Keratinocyte (primary cell): ENCODE results near the gene BBS2. TPM values are rescaled to one million over a fixed set of nuclear protein-coding genes. Genes with fewer than 3 reads are reported as not detected.

ENCODE experiments used
- DNase-seq: peaks from one replicate; pipeline ENCODE4 v3.0.0-alpha.2; 2011; ENCODE audit warnings: low read depth, missing footprints, low spot score
- FAIRE-seq: peaks from 2 replicates; lab custom pipeline; 2011; peaks lifted over from hg19 to GRCh38; lab: Jason Lieb, UNC
- H2AFZ ChIP-seq: 2 replicates; pipeline ENCODE4 v1.6.0; 2012; ENCODE audit warnings: low read length, control low read depth, inconsistent platforms; ENCODE audit not compliant: control insufficient read depth
- H3K27ac ChIP-seq: 2 replicates; pipeline ENCODE4 v1.5.1; 2011; ENCODE audit warnings: low read length; ENCODE audit not compliant: control insufficient read depth, insufficient read depth
- H3K27me3 ChIP-seq: 3 replicates; pipeline ENCODE4 v1.6.0; 2011; ENCODE audit warnings: low read length; ENCODE audit not compliant: control insufficient read depth, insufficient read depth; ENCODE audit errors: extremely low read depth
- H3K36me3 ChIP-seq, 2 experiments: 2 replicates in 1 of 2; 3 replicates in 1 of 2; pipeline ENCODE4 v1.5.1; 2011; ENCODE audit warnings: low read length in 2 of 2, mild to moderate bottlenecking in 1 of 2; ENCODE audit not compliant: control insufficient read depth in 2 of 2, insufficient read depth in 2 of 2; ENCODE audit errors: extremely low read depth in 1 of 2
- H3K4me1 ChIP-seq: 3 replicates; pipeline ENCODE4 v1.5.1; 2011; ENCODE audit warnings: low read length; ENCODE audit not compliant: control insufficient read depth, insufficient read depth; ENCODE audit errors: extremely low read depth
- H3K4me2 ChIP-seq: 3 replicates; pipeline ENCODE4 v1.6.0; 2011; ENCODE audit warnings: low read depth, low read length; ENCODE audit not compliant: control insufficient read depth, insufficient read depth; ENCODE audit errors: extremely low read depth
- H3K4me3 ChIP-seq, 3 experiments: fragments of 200-600 bp in 1 of 3; sonication (generic) in 1 of 3; 2 replicates in 2 of 3; 3 replicates in 1 of 3; pipeline ENCODE4 v1.5.1; 2011 to 2016; ENCODE audit warnings: low read length in 3 of 3, mild to moderate bottlenecking in 3 of 3, control low read depth in 2 of 3, inconsistent platforms in 1 of 3, low read depth in 1 of 3, mixed read lengths in 1 of 3, mixed run types in 1 of 3, moderate library complexity in 1 of 3; ENCODE audit not compliant: control insufficient read depth in 2 of 3, insufficient read depth in 2 of 3; ENCODE audit errors: extremely low read depth in 1 of 3
- H3K79me2 ChIP-seq: 2 replicates; pipeline ENCODE4 v1.6.0; 2012; ENCODE audit warnings: low read length; ENCODE audit not compliant: control insufficient read depth, insufficient read depth
- H3K9ac ChIP-seq: 3 replicates; pipeline ENCODE4 v1.6.0; 2011; ENCODE audit warnings: low read length; ENCODE audit not compliant: control insufficient read depth, insufficient read depth; ENCODE audit errors: extremely low read depth
- H3K9me1 ChIP-seq: 3 replicates; pipeline ENCODE4 v1.6.0; 2011; ENCODE audit warnings: low read length; ENCODE audit not compliant: control insufficient read depth, insufficient read depth; ENCODE audit errors: extremely low read depth
- H3K9me3 ChIP-seq: 2 replicates; pipeline ENCODE4 v1.5.1; 2012; ENCODE audit warnings: low read depth, low read length; ENCODE audit not compliant: control insufficient read depth
- H4K20me1 ChIP-seq: 3 replicates; pipeline ENCODE4 v1.6.0; 2011; ENCODE audit warnings: low read length; ENCODE audit not compliant: control insufficient read depth, insufficient read depth; ENCODE audit errors: extremely low read depth
- EZH2 ChIP-seq: IDR thresholded peaks from one replicate; pipeline ENCODE4 v1.6.1; 2012; ENCODE audit warnings: inconsistent platforms, mild to moderate bottlenecking, low read length, moderate library complexity
- dilution Hi-C: fragments of 300-500 bp; cut with MboI; formaldehyde crosslinking; loops from one replicate; pipeline ENCODE4 v1.7.0; 2020; ENCODE audit warnings: low sequenced_read_pairs; ENCODE audit not compliant: extremely low pct_ligation_motif_present
- polyA plus RNA-seq, 5 experiments: library from polyadenylated mRNA; depleted of rRNA in 3 of 5; stranded (reverse) in 3 of 5; stranded (forward) in 1 of 5; unstranded in 1 of 5; fragments of >200 nt; gene quantifications; 1 replicate in 1 of 5; 2 replicates in 3 of 5; 3 replicates in 1 of 5; pipeline versions ENCODE4 v1.2.1 to v1.2.3, GENCODE V29; 2011 to 2012; ENCODE audit warnings: missing spikeins in 2 of 5, low read depth in 1 of 5, low replicate concordance in 1 of 5
- TF ChIP-seq, protein P1 (sequence below), 3 experiments: IDR thresholded peaks in 1 of 3; conservative IDR thresholded peaks in 1 of 3; optimal IDR thresholded peaks in 1 of 3; 2 replicates in 2 of 3; 3 replicates in 1 of 3; pipeline versions ENCODE3 to v1.5.1; 2011; ENCODE audit warnings: low read length in 3 of 3, mild to moderate bottlenecking in 3 of 3, moderate library complexity in 2 of 3, control low read depth in 1 of 3, inconsistent platforms in 1 of 3; ENCODE audit not compliant: insufficient read depth in 2 of 3; ENCODE audit errors: extremely low read depth in 1 of 3

The BBS2 gene
- polyA plus RNA-seq, 1 donor (not counting 4 experiments of a cell fraction or from before 2014, with no cell fraction given): 76.1 TPM

DNA sequence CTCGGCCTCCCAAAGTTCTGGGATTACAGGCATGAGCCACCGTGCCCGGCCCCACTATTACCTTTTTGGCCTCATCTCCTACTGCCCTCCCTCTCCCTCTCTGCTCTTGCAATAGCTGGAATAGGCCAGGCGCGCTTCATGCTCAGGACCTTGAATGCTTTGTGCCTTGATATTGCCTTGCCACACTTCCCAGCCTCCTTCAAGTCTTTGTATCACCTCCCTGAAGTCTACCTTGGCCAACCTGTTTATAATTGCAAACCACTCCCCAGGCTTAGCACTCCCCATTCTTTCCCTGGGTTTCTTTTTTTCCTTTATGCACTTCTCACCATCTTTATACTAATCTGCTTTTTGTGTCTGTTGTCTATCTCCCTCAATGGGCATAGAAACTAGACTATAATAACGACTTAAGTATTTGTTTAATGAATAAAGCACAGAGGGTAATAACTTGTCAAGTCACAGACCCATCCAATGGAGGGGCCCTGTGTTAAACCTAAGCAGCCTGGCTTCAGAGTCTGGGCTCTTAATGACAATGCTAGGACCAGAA, 61.8 kb downstream of the BBS2 start:
- Histone ChIP-seq H3K27me3 (no peaks in the 10 kb centered on the region), H3K79me2 (peaks cover 9% of the 10 kb centered on the region), H3K9ac (no peak overlapping the region), H3K9me3 (no peaks in the 10 kb centered on the region), H3K27ac (no peak overlapping the region), H3K4me2 (no peak overlapping the region), H3K9me1 (no peaks in the 10 kb centered on the region), H3K4me1 (no peaks in the 10 kb centered on the region), H4K20me1 (no peaks in the 10 kb centered on the region), H3K4me3 (no peak overlapping the region), H2AFZ (no peak overlapping the region), H3K36me3 (peaks cover 27 to 34% of the 10 kb centered on the region in 2 experiments)
- FAIRE-seq (no peak), DNase-seq (no peak)
- no peak for TF ChIP-seq EZH2
- TF ChIP-seq, protein P1, sequence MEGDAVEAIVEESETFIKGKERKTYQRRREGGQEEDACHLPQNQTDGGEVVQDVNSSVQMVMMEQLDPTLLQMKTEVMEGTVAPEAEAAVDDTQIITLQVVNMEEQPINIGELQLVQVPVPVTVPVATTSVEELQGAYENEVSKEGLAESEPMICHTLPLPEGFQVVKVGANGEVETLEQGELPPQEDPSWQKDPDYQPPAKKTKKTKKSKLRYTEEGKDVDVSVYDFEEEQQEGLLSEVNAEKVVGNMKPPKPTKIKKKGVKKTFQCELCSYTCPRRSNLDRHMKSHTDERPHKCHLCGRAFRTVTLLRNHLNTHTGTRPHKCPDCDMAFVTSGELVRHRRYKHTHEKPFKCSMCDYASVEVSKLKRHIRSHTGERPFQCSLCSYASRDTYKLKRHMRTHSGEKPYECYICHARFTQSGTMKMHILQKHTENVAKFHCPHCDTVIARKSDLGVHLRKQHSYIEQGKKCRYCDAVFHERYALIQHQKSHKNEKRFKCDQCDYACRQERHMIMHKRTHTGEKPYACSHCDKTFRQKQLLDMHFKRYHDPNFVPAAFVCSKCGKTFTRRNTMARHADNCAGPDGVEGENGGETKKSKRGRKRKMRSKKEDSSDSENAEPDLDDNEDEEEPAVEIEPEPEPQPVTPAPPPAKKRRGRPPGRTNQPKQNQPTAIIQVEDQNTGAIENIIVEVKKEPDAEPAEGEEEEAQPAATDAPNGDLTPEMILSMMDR (optimal IDR thresholded peaks at IDR 0.05 in 1 of 3, IDR thresholded peaks at IDR 0.05 in 1 of 3, conservative IDR thresholded peaks at IDR 0.05 in 1 of 3; ENCODE audit: extremely low read depth in 1 of 3, insufficient read depth in 2 of 3, low read length in 3 of 3): no peak
- dilution Hi-C loops: no loop called here

DNA sequence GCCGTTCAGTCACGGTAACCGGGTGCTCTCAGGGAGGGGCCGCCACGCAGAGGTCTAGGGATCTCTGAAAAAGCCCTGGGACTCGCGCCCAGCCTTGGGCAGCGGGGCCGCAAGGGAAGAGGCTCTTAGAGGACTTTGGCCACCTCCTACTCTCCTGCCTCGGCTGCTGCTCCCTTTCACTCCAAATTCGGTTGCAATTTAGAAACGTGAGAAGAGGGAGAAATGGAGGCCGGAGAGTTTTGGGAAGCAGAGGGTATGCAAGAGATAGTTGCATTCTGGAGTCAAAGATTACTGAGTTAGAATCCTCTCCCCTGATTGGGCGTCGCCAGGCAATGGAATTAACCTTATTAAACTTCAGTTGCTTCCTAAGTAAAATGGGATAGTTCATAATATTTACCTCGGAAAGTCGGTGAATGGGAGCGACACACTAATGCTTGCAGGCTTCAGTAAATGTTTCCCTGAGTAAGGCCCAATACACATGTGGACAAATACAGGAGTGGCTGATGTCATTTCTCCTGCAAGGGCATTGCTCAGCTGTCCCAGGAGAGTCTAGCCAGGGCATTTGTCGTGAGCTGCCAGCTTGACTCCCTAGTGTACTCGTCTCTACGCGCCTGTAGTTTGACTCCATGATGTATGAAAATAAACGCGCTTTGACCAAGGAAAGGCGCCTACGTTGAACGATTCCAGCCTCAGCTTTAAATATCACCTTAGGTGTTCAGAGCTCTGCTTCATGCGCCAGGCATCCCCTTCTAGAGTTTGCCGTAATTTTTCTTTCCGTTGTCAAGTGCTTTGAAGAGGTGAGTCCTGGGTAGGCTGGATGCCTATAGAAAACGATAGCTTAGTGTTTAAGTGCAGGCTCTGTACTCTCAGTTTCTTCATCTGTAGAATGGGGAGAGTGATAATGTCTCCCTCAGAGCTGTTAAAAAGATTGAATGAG, 67.8 kb downstream of the BBS2 start:
- Histone ChIP-seq H3K9me3 (no peaks in the 10 kb centered on the region), H3K27ac (peak overlapping the region; percentile 87), H3K9ac (peak overlapping the region; percentile 88), H3K9me1 (no peaks in the 10 kb centered on the region), H3K4me1 (peaks cover 22% of the 10 kb centered on the region), H3K4me2 (peak overlapping the region; percentile 91), H4K20me1 (no peaks in the 10 kb centered on the region), H3K36me3 (peaks cover 21 to 23% of the 10 kb centered on the region in 2 experiments), H3K27me3 (no peaks in the 10 kb centered on the region), H3K4me3 (peak overlapping the region; percentile 89 to 96 (median 90)), H3K79me2 (peaks cover 66% of the 10 kb centered on the region), H2AFZ (peak overlapping the region; percentile 88)
- dilution Hi-C loops: no loop called here
- no peak for DNase-seq
- no peak for FAIRE-seq
- TF ChIP-seq EZH2: no peak
- TF ChIP-seq, protein P1 (optimal IDR thresholded peaks at IDR 0.05 in 1 of 3, IDR thresholded peaks at IDR 0.05 in 1 of 3, conservative IDR thresholded peaks at IDR 0.05 in 1 of 3; ENCODE audit: extremely low read depth in 1 of 3, insufficient read depth in 2 of 3, low read length in 3 of 3): no peak
